Fibroblast of mammary gland (primary cell): ENCODE data around the gene DHFR2.

ENCODE experiments used
- DNase-seq: peaks from one replicate; pipeline ENCODE4 v3.0.0-alpha.2; 2010; ENCODE audit warnings: low read depth
- H3K4me3 ChIP-seq: 2 replicates; pipeline ENCODE4 v1.5.1; 2011; ENCODE audit warnings: low read depth, mild to moderate bottlenecking, low read length, moderate library complexity; ENCODE audit not compliant: control insufficient read depth
- CTCF ChIP-seq: conservative IDR thresholded peaks from 2 replicates; pipeline ENCODE4 v1.5.1; 2011; ENCODE audit warnings: low read depth, low read length, inconsistent platforms; ENCODE audit not compliant: control insufficient read depth, insufficient read depth

The DHFR2 gene

GRCh38 chr3:94076055-94076454 is 13.3 kb upstream of the DHFR2 start:
- DNase-seq: peak; percentile 48
- no peak for TF ChIP-seq CTCF
- H3K4me3 ChIP-seq: no peak overlapping the region

- no peak overlapping the region for H3K4me3 ChIP-seq
- no peak for TF ChIP-seq CTCF
- DNase-seq: no peak
Observed at GRCh38 chr3:94071713-94072284, 9.1 kb upstream of the DHFR2 start.

- no peak for DNase-seq
- no peak overlapping the region for H3K4me3 ChIP-seq
- TF ChIP-seq CTCF: no peak
Observed at GRCh38 chr3:94070341-94070911, 7.7 kb upstream of the DHFR2 start.

- DNase-seq: peak; percentile 49
- no peak overlapping the region for H3K4me3 ChIP-seq
- TF ChIP-seq CTCF: peak; percentile 56
Observed at GRCh38 chr3:94069194-94069813, 6.6 kb upstream of the DHFR2 start.

- H3K4me3 ChIP-seq: no peak overlapping the region
- no peak for TF ChIP-seq CTCF
- no peak for DNase-seq
Observed at GRCh38 chr3:94066506-94067500, 4.1 kb upstream of the DHFR2 start.

- DNase-seq: no peak
- no peak for TF ChIP-seq CTCF
- H3K4me3 ChIP-seq: no peak overlapping the region
Observed at GRCh38 chr3:94065819-94066480, 3.2 kb upstream of the DHFR2 start.
